PFSK-1 (cell line): ENCODE measurements around the gene LTO1.

Experiments
- FOXP2 ChIP-seq: optimal IDR thresholded peaks from 2 replicates; pipeline ENCODE3; 2011; ENCODE audit warnings: borderline replicate concordance, control low read depth, inconsistent platforms; ENCODE audit not compliant: insufficient read depth; ENCODE audit errors: extremely low read length, extremely low read depth
- POLR2AphosphoS5 ChIP-seq: IDR thresholded peaks from 2 replicates; pipeline ENCODE4 v1.6.1; 2012; ENCODE audit warnings: low read depth, mild to moderate bottlenecking, control low read depth, low read length, moderate library complexity
- REST ChIP-seq, 2 experiments: IDR thresholded peaks; 2 replicates each; pipeline versions ENCODE4 v1.6.1 to v1.8.0; 2011 to 2012; ENCODE audit warnings: low read depth in 2 of 2, low read length in 2 of 2, control low read depth in 1 of 2, inconsistent platforms in 1 of 2, mild to moderate bottlenecking in 1 of 2, moderate library complexity in 1 of 2; ENCODE audit not compliant: insufficient read depth in 1 of 2
- SIN3A ChIP-seq: IDR thresholded peaks from 2 replicates; pipeline ENCODE4 v1.6.1; 2012; ENCODE audit warnings: mild to moderate bottlenecking, low read length, moderate library complexity, borderline replicate concordance; ENCODE audit not compliant: insufficient read depth
- TAF1 ChIP-seq: IDR thresholded peaks from 2 replicates; pipeline ENCODE4 v1.6.1; 2012; ENCODE audit warnings: low read length, control low read depth, borderline replicate concordance; ENCODE audit not compliant: insufficient read depth

The LTO1 gene

GRCh38 chr11:69659591-69659990, 15.6 kb downstream of the LTO1 start:
- TF ChIP-seq TAF1 (no peak), FOXP2 (no peak), SIN3A (no peak), REST (IDR thresholded peaks at IDR 0.05; ENCODE audit: insufficient read depth in 1 of 2, low read depth in 2 of 2, low read length in 2 of 2) (no peak), POLR2AphosphoS5 (no peak)

GRCh38 chr11:69658626-69659450, 16.3 kb downstream of the LTO1 start:
- TF ChIP-seq FOXP2: no peak
- no peak for TF ChIP-seq POLR2AphosphoS5
- no peak for TF ChIP-seq SIN3A

GRCh38 chr11:69657911-69658625, 17.1 kb downstream of the LTO1 start:
- no peak for TF ChIP-seq REST (IDR thresholded peaks at IDR 0.05; ENCODE audit: insufficient read depth in 1 of 2, low read depth in 2 of 2, low read length in 2 of 2)
- TF ChIP-seq FOXP2: no peak
- no peak for TF ChIP-seq POLR2AphosphoS5
- TF ChIP-seq SIN3A: no peak
- no peak for TF ChIP-seq TAF1

- TF ChIP-seq REST (IDR thresholded peaks at IDR 0.05; ENCODE audit: insufficient read depth in 1 of 2, low read depth in 2 of 2, low read length in 2 of 2) (no peak), POLR2AphosphoS5 (no peak), SIN3A (no peak), TAF1 (no peak), FOXP2 (no peak)
Measured at GRCh38 chr11:69657456-69657910, 17.7 kb downstream of the LTO1 start.

GRCh38 chr11:69656536-69657455, 18.4 kb downstream of the LTO1 start:
- no peak for TF ChIP-seq TAF1
- TF ChIP-seq POLR2AphosphoS5: no peak
- TF ChIP-seq FOXP2: no peak
- no peak for TF ChIP-seq SIN3A
- no peak for TF ChIP-seq REST (IDR thresholded peaks at IDR 0.05; ENCODE audit: insufficient read depth in 1 of 2, low read depth in 2 of 2, low read length in 2 of 2)
